ENCODE data around the gene FHIT. TPM values are rescaled to one million over a fixed set of nuclear protein-coding genes. Genes with fewer than 3 reads are reported as not detected.

The FHIT gene
- total RNA-seq, 4 donors from 2014 or later = 4.6 to 6.1 (median 5.7) TPM

DNA sequence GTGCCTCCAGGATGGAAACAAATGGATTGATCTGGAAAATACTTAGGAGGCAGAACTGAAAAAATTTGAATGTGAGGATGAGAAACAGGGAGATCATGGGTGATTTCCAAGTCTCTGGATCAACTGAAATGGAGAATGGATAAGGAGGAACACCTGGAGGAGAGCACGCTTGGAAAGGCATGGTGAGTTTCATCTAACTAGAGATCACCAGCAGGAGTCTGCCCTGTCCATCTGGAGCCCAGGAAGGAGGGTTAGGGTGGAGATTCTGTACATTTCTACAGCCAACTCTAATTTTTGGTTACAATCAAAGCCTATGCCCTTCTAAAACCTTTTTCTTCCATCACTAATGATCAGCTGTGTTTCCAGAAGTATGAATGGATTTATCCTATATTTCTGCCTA is 1205.6 kb downstream of the FHIT start:
- Histone ChIP-seq H3K9me3 (no peaks in the 10 kb centered on the region), H3K27ac (replicated peaks in 1 of 4) (no peak overlapping the region), H3K27me3 (no peaks in the 10 kb centered on the region), H3K4me1 (no peaks in the 10 kb centered on the region), H3K36me3 (no peaks in the 10 kb centered on the region), H3K4me3 (no peak overlapping the region)
- peak; percentile 68 for DNase-seq (ENCODE audit: extremely low spot score)
- no peak for TF ChIP-seq POLR2AphosphoS5 (IDR thresholded peaks at IDR 0.05)
- TF ChIP-seq, protein P1, sequence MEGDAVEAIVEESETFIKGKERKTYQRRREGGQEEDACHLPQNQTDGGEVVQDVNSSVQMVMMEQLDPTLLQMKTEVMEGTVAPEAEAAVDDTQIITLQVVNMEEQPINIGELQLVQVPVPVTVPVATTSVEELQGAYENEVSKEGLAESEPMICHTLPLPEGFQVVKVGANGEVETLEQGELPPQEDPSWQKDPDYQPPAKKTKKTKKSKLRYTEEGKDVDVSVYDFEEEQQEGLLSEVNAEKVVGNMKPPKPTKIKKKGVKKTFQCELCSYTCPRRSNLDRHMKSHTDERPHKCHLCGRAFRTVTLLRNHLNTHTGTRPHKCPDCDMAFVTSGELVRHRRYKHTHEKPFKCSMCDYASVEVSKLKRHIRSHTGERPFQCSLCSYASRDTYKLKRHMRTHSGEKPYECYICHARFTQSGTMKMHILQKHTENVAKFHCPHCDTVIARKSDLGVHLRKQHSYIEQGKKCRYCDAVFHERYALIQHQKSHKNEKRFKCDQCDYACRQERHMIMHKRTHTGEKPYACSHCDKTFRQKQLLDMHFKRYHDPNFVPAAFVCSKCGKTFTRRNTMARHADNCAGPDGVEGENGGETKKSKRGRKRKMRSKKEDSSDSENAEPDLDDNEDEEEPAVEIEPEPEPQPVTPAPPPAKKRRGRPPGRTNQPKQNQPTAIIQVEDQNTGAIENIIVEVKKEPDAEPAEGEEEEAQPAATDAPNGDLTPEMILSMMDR (IDR thresholded peaks at IDR 0.05) = no peak
- TF ChIP-seq POLR2A (IDR thresholded peaks at IDR 0.05; ENCODE audit: low read depth) = no peak
- TF ChIP-seq EP300 (IDR thresholded peaks at IDR 0.05) = no peak
- 94% methylated on average over 1 of the region's 1 CpG for WGBS
- intact Hi-C loops (cut with DNase I) = no loop called here

DNA sequence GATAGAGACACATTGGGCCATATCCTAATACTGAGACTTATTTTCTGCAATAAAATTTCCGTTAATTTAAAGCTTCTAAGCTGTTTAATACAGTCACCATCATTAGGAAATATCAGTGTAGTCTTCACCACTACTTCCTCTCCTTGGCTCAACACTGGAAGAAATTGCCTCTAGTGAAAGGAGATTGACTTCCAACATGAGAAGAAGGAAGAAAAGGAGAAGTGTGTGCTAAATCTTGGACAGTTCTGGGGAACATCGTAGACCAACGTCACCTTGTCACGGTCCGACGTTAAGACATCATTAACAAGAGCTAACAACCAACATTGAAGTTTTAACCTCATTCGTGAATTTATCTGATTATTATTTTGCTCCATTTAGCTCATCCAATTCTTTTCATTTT is 1214.4 kb downstream of the FHIT start:
- no peak for DNase-seq (ENCODE audit: extremely low spot score)
- H3K36me3 ChIP-seq = no peaks in the 10 kb centered on the region
- TF ChIP-seq, protein P1 (IDR thresholded peaks at IDR 0.05) = no peak
- TF ChIP-seq POLR2AphosphoS5 (IDR thresholded peaks at IDR 0.05) = no peak
- TF ChIP-seq EP300 (IDR thresholded peaks at IDR 0.05) = no peak
- TF ChIP-seq POLR2A (IDR thresholded peaks at IDR 0.05; ENCODE audit: low read depth) = no peak
- H3K4me3 ChIP-seq = no peak overlapping the region
- no peaks in the 10 kb centered on the region for H3K27me3 ChIP-seq
- H3K9me3 ChIP-seq = no peaks in the 10 kb centered on the region
- intact Hi-C loops (cut with DNase I) = no loop called here
- no peaks in the 10 kb centered on the region for H3K4me1 ChIP-seq
- 92% methylated on average over 7 of the region's 7 CpGs for WGBS
- no peak overlapping the region for H3K27ac ChIP-seq (replicated peaks in 1 of 4)

DNA sequence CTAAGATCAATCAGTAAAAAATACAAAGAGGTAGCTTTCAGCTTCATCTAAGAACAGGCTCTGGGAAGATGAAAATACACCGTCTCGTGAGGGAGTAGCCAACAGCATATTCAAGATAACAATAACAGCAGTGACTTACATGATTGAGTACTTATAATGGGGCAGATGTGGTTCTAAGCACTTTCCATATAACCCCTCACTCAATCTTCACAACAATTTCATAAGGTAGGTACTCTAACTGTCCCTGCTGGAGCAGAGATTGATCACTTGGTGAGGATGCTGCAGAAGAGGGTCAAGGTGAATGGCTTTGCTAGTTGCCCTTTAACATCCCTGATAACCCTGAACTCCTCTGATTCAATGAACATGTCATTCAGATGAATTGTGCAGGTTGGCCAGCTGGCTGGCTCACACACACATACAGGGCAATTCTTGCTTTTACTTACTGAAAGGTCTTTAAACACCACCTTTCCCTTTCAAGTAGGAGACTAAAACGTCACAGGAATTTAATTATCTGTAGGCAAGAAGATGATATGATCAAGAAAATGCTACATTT is 1217.3 kb downstream of the FHIT start:
- Histone ChIP-seq H3K27me3 (no peaks in the 10 kb centered on the region), H3K4me3 (no peak overlapping the region), H3K4me1 (no peaks in the 10 kb centered on the region), H3K9me3 (no peaks in the 10 kb centered on the region), H3K36me3 (no peaks in the 10 kb centered on the region), H3K27ac (replicated peaks in 1 of 4) (no peak overlapping the region)
- no peak for TF ChIP-seq POLR2AphosphoS5 (IDR thresholded peaks at IDR 0.05)
- TF ChIP-seq POLR2A (IDR thresholded peaks at IDR 0.05; ENCODE audit: low read depth) = no peak
- TF ChIP-seq EP300 (IDR thresholded peaks at IDR 0.05) = no peak
- TF ChIP-seq, protein P1 (IDR thresholded peaks at IDR 0.05) = no peak
- DNase-seq (ENCODE audit: extremely low spot score) = no peak
- 60% methylated on average over 3 of the region's 3 CpGs for WGBS
- intact Hi-C loops (cut with DNase I) = no loop called here

DNA sequence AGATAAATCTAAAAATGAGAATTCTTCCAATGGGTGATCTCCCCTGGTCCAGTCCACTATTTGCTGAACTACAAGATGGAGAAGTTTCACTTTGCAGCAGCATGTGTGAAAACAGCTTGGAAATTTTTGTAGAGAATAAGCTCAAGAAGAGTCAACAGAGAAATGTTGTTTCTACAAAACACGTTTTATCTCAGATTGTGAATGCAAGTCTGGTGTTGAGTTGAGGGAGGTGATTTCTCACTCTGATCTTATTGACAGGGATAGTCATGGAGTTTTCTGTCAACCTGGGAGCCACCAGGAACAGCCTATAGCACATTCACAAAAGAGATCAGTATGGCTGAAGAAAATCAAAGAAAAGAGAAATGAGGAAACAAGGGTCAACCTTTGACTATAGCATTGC is 1220.3 kb downstream of the FHIT start:
- DNase-seq (ENCODE audit: extremely low spot score) = peak; percentile 19
- peaks cover 0 to 1% (median under 1%) of the 10 kb centered on the region in 4 donors for H3K4me1 ChIP-seq
- TF ChIP-seq EP300 (IDR thresholded peaks at IDR 0.05) (no peak), POLR2AphosphoS5 (IDR thresholded peaks at IDR 0.05) (no peak), POLR2A (IDR thresholded peaks at IDR 0.05; ENCODE audit: low read depth) (no peak)
- TF ChIP-seq, protein P1 (IDR thresholded peaks at IDR 0.05) = no peak
- intact Hi-C loops (cut with DNase I) = no loop called here
- H3K9me3 ChIP-seq = no peaks in the 10 kb centered on the region
- H3K27me3 ChIP-seq = no peaks in the 10 kb centered on the region
- H3K4me3 ChIP-seq = no peak overlapping the region
- H3K36me3 ChIP-seq = no peaks in the 10 kb centered on the region
- no peak overlapping the region for H3K27ac ChIP-seq (replicated peaks in 1 of 4)
- WGBS = 87% methylated on average over 1 of the region's 1 CpG

DNA sequence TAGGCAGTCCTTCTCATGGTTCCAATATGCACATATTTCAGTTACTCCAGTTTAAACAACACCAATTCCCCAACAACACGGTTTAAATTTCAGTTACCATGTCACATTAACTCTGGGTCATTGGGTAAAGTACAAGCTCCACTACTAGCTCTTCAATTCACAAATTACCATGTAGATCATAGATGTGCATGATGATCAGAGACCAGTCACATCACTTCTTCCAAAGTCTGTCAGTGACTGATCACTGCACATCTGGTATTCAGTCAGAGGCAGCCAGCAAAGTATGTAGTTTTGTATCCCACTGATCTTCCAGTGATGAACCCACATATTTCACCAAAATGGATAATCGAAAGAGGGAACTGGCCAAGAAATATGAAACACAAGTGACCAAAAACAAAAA is 1223.0 kb downstream of the FHIT start:
- intact Hi-C loops (cut with DNase I) = no loop called here
- DNase-seq (ENCODE audit: extremely low spot score) = no peak
- Histone ChIP-seq H3K9me3 (no peaks in the 10 kb centered on the region), H3K27ac (replicated peaks in 1 of 4) (no peak overlapping the region), H3K4me3 (no peak overlapping the region), H3K36me3 (no peaks in the 10 kb centered on the region), H3K4me1 (peaks cover 0 to 16% (median 4%) of the 10 kb centered on the region in 4 donors), H3K27me3 (no peaks in the 10 kb centered on the region)
- WGBS = 67% methylated on average over 2 of the region's 2 CpGs
- no peak for TF ChIP-seq POLR2AphosphoS5 (IDR thresholded peaks at IDR 0.05)
- TF ChIP-seq, protein P1 (IDR thresholded peaks at IDR 0.05) = no peak
- TF ChIP-seq EP300 (IDR thresholded peaks at IDR 0.05) = no peak
- TF ChIP-seq POLR2A (IDR thresholded peaks at IDR 0.05; ENCODE audit: low read depth) = no peak

All from esophagus muscularis mucosa (tissue), 4 donors.